Ovary (tissue), 3 donors: ENCODE results near the gene C4orf50.

Experiments used
- CTCF ChIP-seq, 3 donors: fragments of 450-650 bp in 2 of 3; fragments of 200-600 bp in 1 of 3; IDR thresholded peaks; one replicate each; pipeline versions ENCODE4 v1.5.1 to v1.8.0; 2016 to 2022; ENCODE audit warnings: antibody characterized with exemption in 3 of 3, mild to moderate bottlenecking in 1 of 3
- EP300 ChIP-seq: sonication (generic); formaldehyde crosslinking; IDR thresholded peaks from one replicate; pipeline ENCODE4 v1.6.1; 2017; ENCODE audit warnings: antibody characterized with exemption
- POLR2A ChIP-seq: fragments of 450-650 bp; IDR thresholded peaks from one replicate; pipeline ENCODE4 v1.6.1; 2017; ENCODE audit warnings: antibody characterized with exemption, mild to moderate bottlenecking, moderate library complexity
- donor health status: DM: no; HTN: no; CAD: no.

- TF ChIP-seq POLR2A = no peak
- TF ChIP-seq CTCF (IDR thresholded peaks at IDR 0.05) = no peak
- TF ChIP-seq EP300 = no peak
These were observed 6.2 kb upstream of the C4orf50 start for GRCh38 chr4:6024313-6024960.
